Activated naive CD4-positive, alpha-beta T cell (primary cell): ENCODE data around the gene UQCC2.

Experiments
- DNase-seq, 4 experiments: peaks; one replicate each; lab custom pipeline; 2025; lab: John Stamatoyannopoulos, UW

Gene UQCC2

DNA sequence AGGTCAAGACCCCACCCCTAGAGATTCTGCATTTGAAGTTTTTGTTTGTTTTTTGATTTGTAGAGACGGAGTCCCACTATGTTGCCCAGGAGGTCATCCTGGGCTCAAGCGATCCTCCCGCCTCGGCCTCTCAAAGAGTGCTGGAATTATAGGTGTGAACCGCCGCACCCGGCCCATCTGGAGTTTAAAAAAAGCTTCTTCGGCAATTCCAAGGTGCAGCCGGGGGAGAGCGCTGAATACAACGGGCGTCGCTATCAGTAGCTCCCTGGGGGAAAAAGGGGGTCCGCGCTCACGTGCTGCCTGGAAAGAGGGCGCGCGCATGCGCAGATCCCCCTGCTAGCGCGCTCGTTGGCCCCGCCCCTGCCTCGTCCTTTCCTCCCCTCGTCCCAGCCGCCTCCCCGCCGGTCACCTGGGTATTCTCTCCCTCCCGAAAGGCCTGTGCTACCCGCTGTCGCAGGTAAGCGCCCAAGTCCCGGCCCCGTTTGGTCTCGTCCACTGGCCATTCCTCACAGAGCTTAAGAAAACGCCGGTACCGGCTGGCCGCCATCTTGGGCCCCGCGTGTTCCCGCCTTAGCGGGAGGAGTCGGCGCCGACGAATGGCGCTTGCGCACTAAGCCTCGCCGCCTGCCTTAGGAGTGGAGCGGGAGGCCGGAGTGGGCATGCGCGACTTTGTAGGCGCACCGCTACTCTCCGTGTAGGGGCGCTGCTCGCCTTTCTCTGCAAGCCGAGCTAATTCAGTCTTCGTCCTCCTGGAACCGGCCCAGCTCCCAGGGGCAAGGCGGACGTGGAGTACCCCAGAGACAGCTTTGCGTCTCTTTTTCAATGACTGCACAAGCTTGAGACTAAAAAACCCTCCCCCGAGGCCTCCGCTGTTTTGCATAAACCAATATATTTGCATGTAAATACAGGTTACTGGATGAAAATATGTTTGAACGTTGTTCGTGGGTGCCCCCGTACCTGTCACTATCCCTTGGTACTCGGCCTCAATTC, at the start of gene UQCC2:
Gene UQCC2, minus strand, starts transcription at position 561 of the 990 bp plus-strand sequence. Its CDS starts 14 bp downstream, at position 547.
- peak; percentile 93 to 97 (median 94) for DNase-seq

DNA sequence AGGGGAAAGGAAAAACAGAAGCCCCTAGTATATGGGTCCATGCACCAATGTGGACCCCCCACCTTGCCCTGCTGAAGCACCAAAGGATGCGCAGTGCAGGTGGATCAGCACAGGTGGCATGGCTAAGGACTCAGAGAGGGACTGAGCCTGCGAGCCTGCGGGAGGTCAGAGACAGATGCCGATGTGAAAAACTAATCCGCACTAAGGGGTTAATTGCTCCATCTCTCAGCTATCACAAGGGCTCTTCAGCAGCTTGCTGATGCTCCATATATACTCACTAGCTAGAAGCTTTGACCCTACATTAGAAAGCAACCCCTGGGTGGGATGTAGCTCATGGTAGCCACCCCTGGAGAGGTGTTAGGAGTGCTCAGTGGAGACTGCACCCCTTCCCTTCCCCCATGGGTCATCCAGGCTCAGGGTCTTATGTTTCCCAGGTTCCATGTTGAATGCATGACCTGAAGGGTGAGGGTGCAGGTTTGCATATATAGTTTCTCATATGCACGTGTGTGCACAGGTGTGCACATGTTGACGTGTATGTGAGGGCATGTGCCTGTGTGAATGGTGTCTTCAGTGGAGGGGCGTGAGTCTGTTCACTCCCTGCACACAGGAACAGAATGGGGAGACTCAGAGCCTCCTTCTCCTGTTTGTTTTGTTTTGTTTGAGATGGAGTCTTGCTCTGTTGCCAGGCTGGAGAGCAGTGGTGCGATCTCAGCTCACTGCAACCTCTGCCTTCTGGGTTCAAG, 48.6 kb upstream of the UQCC2 start:
- no peak for DNase-seq

DNA sequence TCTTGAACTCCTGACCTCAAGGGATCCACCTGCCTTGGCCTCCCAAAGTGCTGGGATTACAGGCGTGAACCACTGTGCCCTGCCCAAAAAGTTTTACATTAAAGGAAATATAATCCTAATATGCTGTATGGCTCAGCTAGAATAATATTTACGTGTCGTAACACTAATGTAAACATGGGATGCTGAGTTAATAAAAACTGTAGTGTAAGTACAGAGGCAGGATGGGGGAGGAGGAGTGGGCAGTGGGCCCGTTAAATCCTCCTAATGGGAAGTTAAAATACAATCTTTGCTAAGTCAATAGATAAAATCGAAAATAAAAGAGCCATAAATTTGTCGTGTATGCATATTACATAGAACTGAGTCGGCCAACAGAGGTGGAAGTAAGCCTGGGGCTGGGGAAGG, 47.3 kb upstream of the UQCC2 start:
- no peak for DNase-seq

DNA sequence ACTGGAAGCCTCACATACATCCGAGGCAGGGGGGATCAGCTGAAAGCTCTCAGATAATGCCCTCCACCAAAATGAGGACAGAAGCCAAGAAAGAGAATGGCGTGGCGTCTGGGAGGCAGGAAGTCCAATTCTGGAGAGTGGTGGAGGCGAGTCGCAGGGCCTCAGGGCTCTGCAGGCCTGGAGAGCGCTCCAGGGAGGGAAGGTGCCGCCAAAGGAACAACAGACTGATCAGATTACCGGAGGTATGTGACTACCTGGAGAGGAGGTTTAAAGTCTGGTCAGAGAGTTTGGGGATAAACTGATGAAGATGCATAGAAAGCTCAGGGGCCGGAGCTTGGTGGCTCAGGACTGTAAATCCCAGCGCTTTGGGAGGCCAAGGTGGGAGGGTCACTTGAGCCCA, 46.4 kb upstream of the UQCC2 start:
- DNase-seq = no peak

DNA sequence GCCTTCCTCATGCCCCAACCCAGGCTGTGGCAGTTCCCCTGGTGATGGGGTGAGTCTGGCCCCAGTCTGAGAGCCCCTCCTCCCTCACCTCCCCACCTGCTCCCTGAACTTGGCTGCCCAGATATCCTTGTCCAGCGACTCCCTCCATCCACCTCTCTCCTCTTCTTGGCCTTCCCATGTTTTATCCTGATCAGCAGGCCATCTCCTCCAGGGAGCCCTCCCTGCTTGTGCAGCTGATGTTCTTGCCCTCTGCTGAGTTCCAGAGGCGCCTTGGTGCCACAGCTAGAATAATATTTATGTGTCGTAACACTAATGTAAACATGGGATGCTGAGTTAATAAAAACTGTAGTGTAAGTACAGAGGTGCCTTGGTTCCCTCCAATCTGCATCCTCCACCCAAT, 45.6 kb upstream of the UQCC2 start:
- no peak for DNase-seq

DNA sequence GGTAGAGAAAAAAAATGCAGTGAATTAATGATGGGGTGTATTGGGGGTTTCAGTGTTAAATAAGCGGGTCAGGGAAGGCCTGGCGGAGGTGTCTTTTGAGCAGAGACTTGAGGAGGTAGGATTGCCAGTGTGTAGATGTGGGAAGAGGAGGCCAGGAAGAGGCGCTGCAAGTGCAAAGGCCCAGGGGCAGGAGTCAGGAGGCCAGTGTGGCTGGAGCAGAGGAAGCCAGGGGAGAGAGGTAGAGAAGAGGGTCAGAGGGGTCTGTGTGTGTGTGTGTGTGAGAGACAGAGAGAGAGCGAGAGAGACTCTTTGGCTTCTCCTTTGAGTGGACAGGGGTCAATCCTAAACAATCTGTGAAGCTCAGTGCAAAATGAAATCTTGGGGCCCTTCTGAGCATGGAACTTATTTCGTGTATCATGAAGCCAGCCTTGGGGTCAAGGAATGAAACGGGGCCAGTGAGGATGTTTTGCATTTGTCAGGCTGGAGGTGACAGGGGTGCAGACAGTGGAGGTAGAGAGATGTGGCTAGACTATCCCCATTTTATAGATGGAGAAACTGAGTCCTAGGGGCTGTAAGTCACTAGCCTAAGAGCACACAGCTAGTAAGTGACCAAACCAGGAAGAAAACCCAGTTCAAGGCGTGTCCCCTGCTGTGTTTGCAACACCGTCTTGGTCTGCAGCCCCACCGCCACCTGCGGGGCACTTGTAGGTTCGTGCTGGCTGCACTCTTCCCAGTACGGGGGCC, 44.9 kb upstream of the UQCC2 start:
- no peak for DNase-seq

DNA sequence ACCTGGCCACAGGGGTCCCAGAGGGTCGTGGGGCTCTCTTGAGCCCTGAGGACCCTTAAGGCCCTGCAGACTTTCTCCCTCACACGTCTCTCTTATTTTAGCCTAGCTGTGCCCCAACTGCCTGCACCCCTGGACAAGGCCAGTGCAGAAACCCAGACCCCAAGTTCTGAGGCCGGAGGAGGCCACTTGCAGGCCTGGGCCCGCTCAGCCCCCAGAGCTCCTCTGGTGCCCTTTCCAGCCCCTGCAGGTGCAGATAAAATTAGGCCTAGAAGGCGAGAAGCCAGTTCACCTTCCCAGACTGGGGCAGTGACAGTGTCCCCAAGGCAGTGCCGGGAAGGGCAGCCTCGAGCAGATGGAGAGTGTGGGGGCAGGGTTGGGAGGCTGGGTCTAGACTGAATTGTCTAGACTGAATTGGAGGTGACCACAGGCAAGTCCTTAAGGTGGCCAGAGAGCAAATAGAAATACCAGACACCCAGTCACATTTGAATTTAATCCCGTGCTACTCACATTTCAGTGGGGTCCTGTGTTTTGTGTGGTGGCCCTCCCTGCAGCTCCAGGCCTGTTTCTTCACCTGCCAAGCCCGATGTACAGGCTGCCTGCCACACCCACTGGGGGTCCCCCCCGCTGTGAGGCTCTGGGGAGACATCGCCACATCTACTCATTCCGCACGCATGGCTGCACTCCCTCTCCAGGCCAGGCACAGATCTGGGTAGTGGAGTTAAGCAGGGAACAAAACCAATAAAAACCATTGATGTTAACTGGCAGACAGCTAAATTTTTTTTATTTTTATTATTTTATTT, 43.8 kb upstream of the UQCC2 start:
- DNase-seq = no peak

DNA sequence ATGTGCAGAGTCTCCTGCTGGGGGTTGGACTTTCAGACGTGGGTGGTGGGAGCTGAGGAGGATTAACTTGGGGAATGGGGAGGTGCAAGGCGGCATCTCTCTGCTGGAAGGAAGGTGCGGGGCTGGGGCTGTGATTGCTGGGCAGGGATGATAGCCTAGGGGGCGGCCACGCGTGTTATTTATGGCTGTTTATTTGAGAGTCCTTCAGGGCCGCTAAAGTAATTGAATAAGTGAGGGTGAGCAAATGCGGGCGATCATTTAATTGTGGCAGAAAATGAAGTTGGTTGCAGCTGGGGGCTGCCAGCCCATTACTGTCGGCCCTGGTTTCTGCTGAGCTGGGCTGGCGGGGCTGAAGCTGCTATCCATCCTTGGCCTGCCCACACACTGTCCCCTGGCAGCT, 42.7 kb upstream of the UQCC2 start:
- DNase-seq = no peak

DNA sequence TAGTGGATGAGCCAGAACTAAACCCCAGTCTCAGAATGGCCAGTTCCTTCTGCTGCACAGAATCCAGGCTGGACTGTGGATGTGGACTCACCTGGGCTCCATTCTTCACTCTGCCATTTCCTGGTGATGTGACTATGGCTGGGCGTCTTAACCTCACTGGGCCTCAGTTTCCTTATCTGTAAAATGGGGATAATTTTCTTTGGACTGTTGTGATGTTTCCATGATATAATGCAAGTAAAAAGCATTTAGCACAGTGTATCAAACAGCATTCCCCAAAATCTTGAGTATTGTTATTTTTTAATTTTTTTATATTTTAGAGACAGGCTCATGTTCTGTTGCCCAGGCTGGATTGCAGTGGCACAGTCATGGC, 41.1 kb upstream of the UQCC2 start:
- no peak for DNase-seq

DNA sequence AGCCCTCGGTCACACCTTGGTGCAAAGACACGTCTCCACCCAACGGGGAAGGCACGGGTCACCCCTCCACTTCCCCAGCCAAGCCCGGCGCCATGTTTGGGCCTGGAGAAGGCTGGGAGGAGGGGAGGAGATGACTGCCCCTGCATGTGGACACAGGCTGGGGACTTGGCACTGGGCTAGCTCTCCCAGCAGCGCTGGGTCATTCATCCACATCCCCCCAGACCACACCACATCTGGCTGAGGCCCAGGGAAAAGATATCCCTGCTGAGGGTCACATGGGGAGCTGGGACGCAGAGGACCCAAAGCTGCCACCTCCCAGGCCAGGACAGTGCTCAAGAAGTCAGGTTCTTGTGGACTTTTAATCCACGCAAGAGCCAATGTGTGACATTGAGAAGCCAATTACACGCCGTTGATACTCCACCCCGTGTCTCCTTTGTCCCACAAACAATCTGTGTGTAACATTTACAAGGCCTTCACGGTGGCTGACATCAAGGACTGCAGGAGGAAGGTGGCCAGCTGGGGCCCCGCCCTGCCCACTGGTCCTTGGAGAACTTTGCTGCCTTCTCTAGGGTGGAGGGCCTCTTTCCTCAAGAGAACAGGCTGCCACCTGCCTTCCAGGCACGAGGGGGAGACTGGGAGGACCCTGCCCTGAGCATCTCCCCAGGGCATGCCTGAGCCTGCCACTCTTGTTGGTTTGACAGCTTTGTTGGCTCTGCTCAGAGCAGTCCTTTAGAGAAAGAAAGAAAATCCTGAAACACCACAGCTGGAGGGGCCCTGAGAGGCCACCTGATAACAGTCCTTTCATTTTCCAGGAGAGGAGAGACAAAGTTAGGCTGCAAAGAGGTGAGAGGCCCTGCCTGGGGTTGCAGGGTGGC, 40.5 kb upstream of the UQCC2 start:
- no peak for DNase-seq

DNA sequence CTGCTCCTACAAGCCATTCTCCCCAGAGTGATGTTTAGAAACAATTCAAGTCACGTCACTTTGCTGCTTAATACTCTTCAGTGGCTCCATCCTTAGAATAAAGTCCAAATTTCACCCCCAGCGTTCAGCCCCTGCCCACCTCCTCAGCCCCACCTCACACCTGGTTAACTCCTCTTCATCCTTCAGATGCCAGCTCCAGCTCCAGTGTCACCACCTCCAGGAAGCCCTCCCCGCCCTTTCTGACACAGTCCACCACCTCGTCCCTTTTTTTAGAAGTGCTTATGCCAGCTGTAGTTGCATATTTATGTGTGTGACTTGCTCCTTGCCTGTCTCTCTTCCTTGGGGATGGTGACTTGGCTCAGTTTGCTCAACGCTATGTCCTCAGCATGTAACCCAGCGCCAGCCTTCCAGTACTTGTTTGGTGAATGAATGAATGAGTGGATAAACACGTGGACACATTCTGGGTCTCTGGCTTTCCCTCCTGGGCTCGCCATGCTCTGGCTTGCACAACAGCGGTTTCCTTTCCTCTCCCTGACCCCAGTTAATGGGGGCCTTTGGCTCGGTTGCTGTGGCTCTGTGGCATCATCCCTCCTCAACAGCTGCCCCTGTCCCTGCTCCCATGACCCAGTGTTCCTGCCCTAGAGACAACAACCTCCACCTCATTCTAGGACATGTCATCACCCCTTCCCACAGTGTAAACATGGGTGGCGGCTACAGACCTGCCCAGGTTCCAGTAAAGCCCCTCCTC, 38.9 kb upstream of the UQCC2 start:
- no peak for DNase-seq

DNA sequence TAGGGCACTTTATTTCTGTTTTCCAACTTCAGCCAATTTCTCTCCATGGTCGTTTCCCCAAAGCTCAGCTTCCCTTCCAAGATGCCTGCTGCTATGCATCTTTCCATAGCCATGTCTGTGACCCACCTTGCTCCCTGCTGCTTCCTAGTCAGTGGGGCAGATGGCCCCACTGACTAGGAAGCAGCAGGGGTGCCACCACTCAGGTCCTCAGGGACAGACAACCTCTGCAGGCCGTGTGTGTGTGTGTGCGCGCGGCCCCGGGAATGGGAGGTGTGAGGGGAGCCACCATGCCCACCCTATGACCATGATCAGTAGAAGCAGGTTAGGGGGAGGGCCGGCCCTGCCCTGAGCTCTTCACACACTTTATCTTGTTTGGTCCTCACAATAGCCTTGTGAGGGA, 37.9 kb upstream of the UQCC2 start:
- DNase-seq = no peak

DNA sequence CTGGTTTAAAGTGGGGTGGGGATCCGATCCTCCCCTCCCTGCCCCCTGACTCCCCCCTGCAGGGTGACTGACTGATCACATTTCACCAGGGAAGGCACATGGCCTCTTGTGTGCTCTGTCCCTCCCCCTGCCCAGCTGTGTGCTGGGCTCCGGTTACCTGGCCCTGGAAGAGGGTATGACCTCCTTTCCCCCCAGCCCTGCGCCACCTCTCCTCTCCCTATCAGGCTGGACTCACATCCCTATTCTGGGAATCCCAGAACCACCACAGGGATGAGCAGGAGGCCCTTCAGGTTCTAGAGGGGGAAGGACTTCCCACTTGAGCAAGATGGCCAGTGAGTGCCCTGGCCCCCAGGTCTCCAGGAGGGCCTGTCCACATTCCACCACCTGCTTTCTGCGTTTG, 37.3 kb upstream of the UQCC2 start:
- no peak for DNase-seq

DNA sequence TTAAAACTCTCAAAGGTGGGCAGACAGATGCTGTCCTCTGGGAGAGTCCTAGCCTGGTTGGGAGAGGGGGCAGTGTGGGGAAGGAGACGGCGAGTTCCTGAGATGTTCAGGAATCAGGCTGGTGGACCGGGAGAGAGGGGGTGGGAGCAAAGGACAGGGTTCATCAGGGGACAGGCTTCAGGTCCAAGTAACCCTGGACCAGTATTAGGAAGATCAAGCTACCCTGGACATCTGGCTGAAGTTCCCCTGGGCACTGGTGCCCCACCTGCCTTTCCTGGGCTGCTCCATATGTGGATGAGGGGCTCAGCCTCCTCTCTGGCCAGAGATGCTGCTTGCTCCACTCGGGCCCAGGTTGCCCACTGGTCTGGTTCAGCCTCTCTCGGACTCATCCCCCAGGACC, 36.3 kb upstream of the UQCC2 start:
- DNase-seq = no peak

DNA sequence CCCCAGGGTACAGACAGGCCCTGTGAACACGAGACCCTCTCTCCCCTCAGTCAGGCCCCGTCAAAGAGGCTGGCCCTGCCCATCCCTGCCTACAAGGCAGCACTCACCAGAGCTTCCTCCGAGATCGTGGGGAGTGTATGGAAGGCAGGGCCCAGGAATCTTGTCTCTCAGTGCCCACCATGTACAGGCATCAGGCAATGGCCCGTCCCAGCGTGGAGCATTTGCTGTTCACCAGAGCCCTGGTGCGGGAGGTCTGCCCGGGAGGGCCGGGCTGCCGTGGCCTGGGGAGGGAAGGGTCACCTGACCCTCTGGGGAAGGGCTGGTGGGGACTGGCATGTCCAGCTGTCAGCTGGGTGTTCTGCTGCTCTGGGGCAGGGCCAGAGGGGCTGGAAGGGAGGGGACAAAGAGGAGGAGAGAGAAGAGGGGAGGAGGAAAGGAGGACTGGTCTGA, 35.2 kb upstream of the UQCC2 start, which contains the start of gene IP6K3:
Gene IP6K3, minus strand, starts transcription at position 255 of the 450 bp plus-strand sequence. CDS start 11,429 bp downstream, outside the sequence.
- no peak for DNase-seq

DNA sequence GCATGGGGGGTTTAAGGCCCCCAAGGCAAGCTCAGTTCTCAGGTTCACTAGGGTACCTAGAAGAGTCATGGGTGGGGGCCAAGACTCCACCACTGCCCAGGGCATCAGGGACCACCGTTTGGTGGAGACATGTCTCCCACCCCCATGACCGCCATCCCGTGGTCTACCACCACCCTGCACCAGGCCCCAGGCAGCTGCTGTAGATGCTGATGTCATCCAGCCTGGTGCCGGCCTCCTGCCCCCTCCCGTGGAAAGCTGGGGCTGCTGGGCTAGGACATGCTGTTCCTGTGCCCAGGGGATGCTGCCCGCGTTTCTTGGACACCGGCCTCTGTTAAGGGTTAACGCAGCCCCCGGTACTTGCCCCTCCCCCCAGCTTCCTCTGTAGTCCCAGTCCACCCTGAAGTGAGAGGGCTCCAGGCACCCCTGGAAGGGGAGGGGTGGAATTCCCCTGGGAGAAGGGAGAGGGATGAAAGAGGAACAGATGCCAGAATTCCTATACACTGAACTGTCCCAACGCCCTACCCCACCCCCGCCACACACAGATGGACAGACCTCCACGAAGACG, 34.6 kb upstream of the UQCC2 start:
- no peak for DNase-seq

DNA sequence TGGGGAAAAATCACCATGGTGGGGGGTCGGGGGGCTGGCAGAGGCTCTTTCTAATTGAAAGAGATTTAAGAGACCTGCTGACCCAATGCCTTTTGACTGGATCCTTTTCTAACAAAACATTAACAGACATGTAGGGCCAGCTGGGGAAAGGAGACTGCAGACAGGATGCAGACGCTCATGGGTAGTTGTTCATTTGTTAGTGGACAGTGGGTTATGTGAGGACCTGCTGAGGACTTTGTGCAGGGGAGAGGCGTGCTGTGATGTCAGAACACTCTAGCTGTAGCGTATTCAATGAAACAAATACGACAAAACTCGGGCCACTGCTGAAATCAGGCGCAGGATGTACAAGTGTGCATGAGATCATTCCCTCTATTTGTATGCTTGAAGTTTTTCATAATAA, 34.0 kb upstream of the UQCC2 start:
- DNase-seq = no peak

DNA sequence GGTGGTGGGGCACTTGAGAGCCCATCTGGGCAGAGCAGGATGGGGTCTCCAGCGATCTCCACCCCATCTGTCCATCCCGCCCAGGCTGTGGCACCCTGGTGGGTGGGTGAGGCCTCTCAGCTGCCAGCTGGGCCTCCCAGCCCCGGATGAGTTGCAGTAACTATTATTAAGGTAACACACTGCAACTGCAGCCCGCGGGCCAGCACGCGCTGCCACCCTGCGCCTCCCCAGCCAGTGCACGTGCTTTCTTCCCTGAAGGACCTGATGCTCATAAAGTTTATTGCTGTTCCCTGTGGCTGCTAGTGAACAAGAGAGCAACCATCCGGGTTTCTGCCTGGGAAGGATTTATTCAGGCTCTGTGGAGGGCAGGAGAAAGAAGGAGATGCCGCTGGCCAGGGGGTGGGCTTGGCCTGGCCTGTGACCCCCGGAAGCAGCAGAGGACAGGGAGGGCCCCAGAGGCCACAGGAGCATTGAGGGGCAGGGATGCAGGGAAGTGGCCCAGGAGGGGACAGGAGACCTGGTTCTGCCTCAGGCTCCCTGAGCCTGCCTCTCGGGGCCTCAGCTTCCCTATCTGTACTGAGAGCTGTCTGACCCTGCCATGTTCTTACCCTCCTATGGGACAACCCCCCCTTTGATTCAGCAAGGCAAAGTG, 33.5 kb upstream of the UQCC2 start:
- no peak for DNase-seq
